Measurements from ENCODE around the gene GAN. TPM values are rescaled to one million over a fixed set of nuclear protein-coding genes. Genes with fewer than 3 reads are reported as not detected.

The GAN gene
- total and polyA plus RNA-seq, 10 of the 15 experiments (the other 5 are each of a cell fraction or from before 2014, with no cell fraction given): 0.42 to 8.4 (median 2.5) TPM

- Histone ChIP-seq H3K27ac (ENCODE audit: control insufficient read depth, insufficient read depth) (no peak overlapping the region), H3K4me1 (ENCODE audit: control insufficient read depth, insufficient read depth, low read length) (no peaks in the 10 kb centered on the region), H3K9me3 (replicated peaks; ENCODE audit: control insufficient read depth, insufficient read depth, low read length) (no peaks in the 10 kb centered on the region), H3K9ac (ENCODE audit: control insufficient read depth, insufficient read depth, low read length) (no peak overlapping the region), H3K27me3 (replicated peaks in 1 of 2; ENCODE audit: control insufficient read depth in 2 of 2, insufficient read depth in 2 of 2, low read length in 1 of 2) (no peaks in the 10 kb centered on the region; a peak in 3 of 4 replicates), H3K4me3 (no peak overlapping the region), H4K20me1 (ENCODE audit: control insufficient read depth, insufficient read depth) (no peaks in the 10 kb centered on the region), H3K4me2 (ENCODE audit: control insufficient read depth, insufficient read depth) (no peak overlapping the region), H3K36me3 (ENCODE audit: control insufficient read depth in 2 of 2, insufficient read depth in 2 of 2, low read length in 1 of 2) (no peaks in the 10 kb centered on the region), H2AFZ (ENCODE audit: control insufficient read depth, low read depth, low read length) (no peak overlapping the region), H3K79me2 (ENCODE audit: control insufficient read depth, insufficient read depth, low read length) (no peaks in the 10 kb centered on the region)
- intact Hi-C loops (cut with micrococcal nuclease; ENCODE audit: unreplicated experiment): no loop called here
- WGBS (ENCODE audit: insufficient coverage, insufficient replicate concordance, low lambda C conversion rate, missing lambda C conversion rate): 32% methylated on average over 1 of the region's 1 CpG
- RAD21 ChIA-PET (ENCODE audit: unreplicated experiment): no interaction called here
- DNase-seq (ENCODE audit: low read depth, low spot score) (no peak), FAIRE-seq (no peak), ATAC-seq (no peak)
- in situ Hi-C loops (cut with MboI): no loop called here
- POLR2A ChIA-PET: no interaction called here
- CTCF ChIA-PET: no interaction called here
- no TSS peak for BruUV-seq (replicated peaks)
- TF ChIP-seq CBX3 (IDR thresholded peaks at IDR 0.05; ENCODE audit: borderline replicate concordance, low read depth): no peak
- TF ChIP-seq SIN3A (IDR thresholded peaks at IDR 0.05; ENCODE audit: low read depth, low read length): no peak
- TF ChIP-seq MTA2 (IDR thresholded peaks at IDR 0.05; ENCODE audit: low read depth): no peak
- TF ChIP-seq, protein P1, sequence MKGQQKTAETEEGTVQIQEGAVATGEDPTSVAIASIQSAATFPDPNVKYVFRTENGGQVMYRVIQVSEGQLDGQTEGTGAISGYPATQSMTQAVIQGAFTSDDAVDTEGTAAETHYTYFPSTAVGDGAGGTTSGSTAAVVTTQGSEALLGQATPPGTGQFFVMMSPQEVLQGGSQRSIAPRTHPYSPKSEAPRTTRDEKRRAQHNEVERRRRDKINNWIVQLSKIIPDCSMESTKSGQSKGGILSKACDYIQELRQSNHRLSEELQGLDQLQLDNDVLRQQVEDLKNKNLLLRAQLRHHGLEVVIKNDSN (IDR thresholded peaks at IDR 0.05; ENCODE audit: borderline replicate concordance, extremely low read length, insufficient read depth, low read depth, low read length): no peak
- TF ChIP-seq FOXK2 (IDR thresholded peaks at IDR 0.05): no peak
- no peak for TF ChIP-seq RCOR1 (conservative IDR thresholded peaks at IDR 0.05; ENCODE audit: low read depth, low read length)
- TF ChIP-seq ASH2L (IDR thresholded peaks at IDR 0.05; ENCODE audit: borderline replicate concordance, low read depth): no peak
- no peak for TF ChIP-seq CHD4 (IDR thresholded peaks at IDR 0.05)
- TF ChIP-seq EZH2 (IDR thresholded peaks at IDR 0.05; ENCODE audit: borderline replicate concordance, control insufficient read depth, low read depth, low read length): no peak
- TF ChIP-seq SMAD5 (IDR thresholded peaks at IDR 0.05; ENCODE audit: low read depth): no peak
- TF ChIP-seq, protein P2, sequence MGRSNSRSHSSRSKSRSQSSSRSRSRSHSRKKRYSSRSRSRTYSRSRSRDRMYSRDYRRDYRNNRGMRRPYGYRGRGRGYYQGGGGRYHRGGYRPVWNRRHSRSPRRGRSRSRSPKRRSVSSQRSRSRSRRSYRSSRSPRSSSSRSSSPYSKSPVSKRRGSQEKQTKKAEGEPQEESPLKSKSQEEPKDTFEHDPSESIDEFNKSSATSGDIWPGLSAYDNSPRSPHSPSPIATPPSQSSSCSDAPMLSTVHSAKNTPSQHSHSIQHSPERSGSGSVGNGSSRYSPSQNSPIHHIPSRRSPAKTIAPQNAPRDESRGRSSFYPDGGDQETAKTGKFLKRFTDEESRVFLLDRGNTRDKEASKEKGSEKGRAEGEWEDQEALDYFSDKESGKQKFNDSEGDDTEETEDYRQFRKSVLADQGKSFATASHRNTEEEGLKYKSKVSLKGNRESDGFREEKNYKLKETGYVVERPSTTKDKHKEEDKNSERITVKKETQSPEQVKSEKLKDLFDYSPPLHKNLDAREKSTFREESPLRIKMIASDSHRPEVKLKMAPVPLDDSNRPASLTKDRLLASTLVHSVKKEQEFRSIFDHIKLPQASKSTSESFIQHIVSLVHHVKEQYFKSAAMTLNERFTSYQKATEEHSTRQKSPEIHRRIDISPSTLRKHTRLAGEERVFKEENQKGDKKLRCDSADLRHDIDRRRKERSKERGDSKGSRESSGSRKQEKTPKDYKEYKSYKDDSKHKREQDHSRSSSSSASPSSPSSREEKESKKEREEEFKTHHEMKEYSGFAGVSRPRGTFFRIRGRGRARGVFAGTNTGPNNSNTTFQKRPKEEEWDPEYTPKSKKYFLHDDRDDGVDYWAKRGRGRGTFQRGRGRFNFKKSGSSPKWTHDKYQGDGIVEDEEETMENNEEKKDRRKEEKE (IDR thresholded peaks at IDR 0.05): no peak
- TF ChIP-seq, protein P3, sequence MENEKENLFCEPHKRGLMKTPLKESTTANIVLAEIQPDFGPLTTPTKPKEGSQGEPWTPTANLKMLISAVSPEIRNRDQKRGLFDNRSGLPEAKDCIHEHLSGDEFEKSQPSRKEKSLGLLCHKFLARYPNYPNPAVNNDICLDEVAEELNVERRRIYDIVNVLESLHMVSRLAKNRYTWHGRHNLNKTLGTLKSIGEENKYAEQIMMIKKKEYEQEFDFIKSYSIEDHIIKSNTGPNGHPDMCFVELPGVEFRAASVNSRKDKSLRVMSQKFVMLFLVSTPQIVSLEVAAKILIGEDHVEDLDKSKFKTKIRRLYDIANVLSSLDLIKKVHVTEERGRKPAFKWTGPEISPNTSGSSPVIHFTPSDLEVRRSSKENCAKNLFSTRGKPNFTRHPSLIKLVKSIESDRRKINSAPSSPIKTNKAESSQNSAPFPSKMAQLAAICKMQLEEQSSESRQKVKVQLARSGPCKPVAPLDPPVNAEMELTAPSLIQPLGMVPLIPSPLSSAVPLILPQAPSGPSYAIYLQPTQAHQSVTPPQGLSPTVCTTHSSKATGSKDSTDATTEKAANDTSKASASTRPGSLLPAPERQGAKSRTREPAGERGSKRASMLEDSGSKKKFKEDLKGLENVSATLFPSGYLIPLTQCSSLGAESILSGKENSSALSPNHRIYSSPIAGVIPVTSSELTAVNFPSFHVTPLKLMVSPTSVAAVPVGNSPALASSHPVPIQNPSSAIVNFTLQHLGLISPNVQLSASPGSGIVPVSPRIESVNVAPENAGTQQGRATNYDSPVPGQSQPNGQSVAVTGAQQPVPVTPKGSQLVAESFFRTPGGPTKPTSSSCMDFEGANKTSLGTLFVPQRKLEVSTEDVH (IDR thresholded peaks at IDR 0.05; ENCODE audit: low read depth, partially characterized antibody): no peak
- TF ChIP-seq EGR1 (IDR thresholded peaks at IDR 0.05; ENCODE audit: borderline replicate concordance in 1 of 2, low read depth in 2 of 2, low read length in 2 of 2): no peak
- TF ChIP-seq HDAC6 (IDR thresholded peaks at IDR 0.05; ENCODE audit: unreplicated experiment): no peak
- SMC1A ChIA-PET (ENCODE audit: uncharacterized antibody, unreplicated experiment): no interaction called here
Observed at GRCh38 chr16:81286190-81286589, 28.6 kb upstream of the GAN start.
